ENCODE data around the gene ATP2C1. TPM values are rescaled to one million over a fixed set of nuclear protein-coding genes. Genes with fewer than 3 reads are reported as not detected.

ATP2C1 gene
- total RNA-seq, 4 donors from 2014 or later: 20.9 to 60.8 (median 44.6) TPM

GRCh38 chr3:131008326-131008725, 114.4 kb downstream of the ATP2C1 start:
- 100% methylated on average over 1 of the region's 1 CpG for WGBS, 2 donors (ENCODE audit: low coverage in 1 of 2)
- H3K4me3 ChIP-seq: no peak overlapping the region
- intact Hi-C loops (cut with DNase I; ENCODE audit: low total_unique reads) (no loop called here), in situ Hi-C loops (cut with MboI; ENCODE audit: low pct_ligation_motif_present in 1 of 4, low pct_unique_long_range_greater_than_20kb in 1 of 4, low sequenced_read_pairs in 3 of 4) (loop anchor here in 2 of 4 donors (25.0 kb wide), 1 partner anchor 246 kb away; no protein-coding TSS in a partner anchor)
- no peak overlapping the region for H3K27ac ChIP-seq
- no peaks in the 10 kb centered on the region for H3K9me3 ChIP-seq
- no peaks in the 10 kb centered on the region for H3K27me3 ChIP-seq
- no peaks in the 10 kb centered on the region for H3K4me1 ChIP-seq
- no peak for DNase-seq
- peaks cover 0 to 24% (median 2%) of the 10 kb centered on the region in 4 donors for H3K36me3 ChIP-seq
- TF ChIP-seq CTCF (IDR thresholded peaks at IDR 0.05): no peak
- TF ChIP-seq EP300 (IDR thresholded peaks at IDR 0.05; ENCODE audit: low read depth): no peak
- no peak for TF ChIP-seq POLR2AphosphoS5 (IDR thresholded peaks at IDR 0.05)
- no peak for TF ChIP-seq POLR2A (IDR thresholded peaks at IDR 0.05)

GRCh38 chr3:131009698-131010097, 115.8 kb downstream of the ATP2C1 start:
- intact Hi-C loops (cut with DNase I; ENCODE audit: low total_unique reads) (no loop called here), in situ Hi-C loops (cut with MboI; ENCODE audit: low pct_ligation_motif_present in 1 of 4, low pct_unique_long_range_greater_than_20kb in 1 of 4, low sequenced_read_pairs in 3 of 4) (loop anchor here in 2 of 4 donors (25.0 kb wide), 1 partner anchor 247 kb away; no protein-coding TSS in a partner anchor)
- Histone ChIP-seq H3K4me1 (no peaks in the 10 kb centered on the region), H3K9me3 (no peaks in the 10 kb centered on the region), H3K36me3 (peaks cover 0 to 36% (median 8%) of the 10 kb centered on the region in 4 donors), H3K4me3 (no peak overlapping the region), H3K27me3 (no peaks in the 10 kb centered on the region), H3K27ac (no peak overlapping the region)
- TF ChIP-seq POLR2AphosphoS5 (IDR thresholded peaks at IDR 0.05) (no peak), EP300 (IDR thresholded peaks at IDR 0.05; ENCODE audit: low read depth) (no peak), CTCF (IDR thresholded peaks at IDR 0.05) (no peak), POLR2A (IDR thresholded peaks at IDR 0.05) (no peak)
- WGBS, 2 donors (ENCODE audit: low coverage in 1 of 2): 50 to 88% methylated on average over 1 of the region's 1 CpG
- no peak for DNase-seq

- no peak for DNase-seq
- H3K9me3 ChIP-seq: no peaks in the 10 kb centered on the region
- H3K4me1 ChIP-seq: peaks cover 0 to 39% (median 7%) of the 10 kb centered on the region in 4 donors
- WGBS, 2 donors (ENCODE audit: low coverage in 1 of 2): 81 to 94% methylated on average over 2 to 3 of the region's 3 CpGs
- in situ Hi-C loops (cut with MboI; ENCODE audit: low pct_ligation_motif_present in 1 of 4, low pct_unique_long_range_greater_than_20kb in 1 of 4, low sequenced_read_pairs in 3 of 4): loop anchor here in 2 of 4 donors (25.0 kb wide), 1 partner anchor 257 kb away; no protein-coding TSS in a partner anchor
- TF ChIP-seq EP300 (IDR thresholded peaks at IDR 0.05; ENCODE audit: low read depth) (no peak), CTCF (IDR thresholded peaks at IDR 0.05) (no peak), POLR2A (IDR thresholded peaks at IDR 0.05) (no peak), POLR2AphosphoS5 (IDR thresholded peaks at IDR 0.05) (no peak)
- H3K27ac ChIP-seq: no peak overlapping the region
- no peaks in the 10 kb centered on the region for H3K27me3 ChIP-seq
- no peak overlapping the region for H3K4me3 ChIP-seq
- intact Hi-C loops (cut with DNase I; ENCODE audit: low total_unique reads): no loop called here
- peaks cover 0 to 18% (median 8%) of the 10 kb centered on the region in 4 donors for H3K36me3 ChIP-seq
These were observed 125.1 kb downstream of the ATP2C1 start for GRCh38 chr3:131018970-131019369.

DNA sequence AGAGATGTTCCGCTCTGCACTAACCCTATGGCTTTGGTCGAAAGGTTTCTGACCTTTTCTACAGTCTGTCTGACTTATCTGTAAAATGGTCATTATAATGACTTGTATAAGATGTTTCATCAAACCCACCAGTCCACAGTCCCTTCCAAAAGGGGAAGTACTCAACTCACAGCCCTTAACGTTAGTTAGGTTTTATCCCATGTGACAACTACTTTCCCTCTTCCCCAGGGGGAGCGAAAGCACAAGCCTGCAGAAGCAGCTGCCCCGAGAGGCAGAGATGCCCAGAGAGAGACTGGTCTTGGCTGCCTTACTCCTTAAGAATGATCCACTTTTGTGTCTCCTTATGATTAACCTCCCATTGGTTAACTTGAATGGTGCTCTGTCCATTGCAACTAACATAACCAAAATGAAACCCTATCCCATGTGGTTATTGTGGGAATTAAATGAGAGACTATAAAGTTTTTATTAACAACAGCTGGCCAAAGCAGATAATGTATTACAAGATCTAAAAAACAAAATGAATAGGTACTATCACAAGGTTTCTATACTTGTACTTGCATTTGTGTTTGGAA, 126.3 kb downstream of the ATP2C1 start:
- TF ChIP-seq POLR2AphosphoS5 (IDR thresholded peaks at IDR 0.05): no peak
- no peak for TF ChIP-seq CTCF (IDR thresholded peaks at IDR 0.05)
- TF ChIP-seq POLR2A (IDR thresholded peaks at IDR 0.05): no peak
- TF ChIP-seq EP300 (IDR thresholded peaks at IDR 0.05; ENCODE audit: low read depth): no peak
- peaks cover 0 to 8% (median 3%) of the 10 kb centered on the region in 4 donors for H3K36me3 ChIP-seq
- no peak overlapping the region for H3K27ac ChIP-seq
- 81 to 100% methylated on average over 2 to 5 of the region's 5 CpGs for WGBS, 2 donors (ENCODE audit: low coverage in 1 of 2)
- no peaks in the 10 kb centered on the region for H3K27me3 ChIP-seq
- H3K9me3 ChIP-seq: no peaks in the 10 kb centered on the region
- no peak overlapping the region for H3K4me3 ChIP-seq
- no peak for DNase-seq
- H3K4me1 ChIP-seq: peaks cover 1 to 50% (median 8%) of the 10 kb centered on the region in 4 donors
- intact Hi-C loops (cut with DNase I; ENCODE audit: low total_unique reads) (no loop called here), in situ Hi-C loops (cut with MboI; ENCODE audit: low pct_ligation_motif_present in 1 of 4, low pct_unique_long_range_greater_than_20kb in 1 of 4, low sequenced_read_pairs in 3 of 4) (loop anchor here in 2 of 4 donors (25.0 kb wide), 1 partner anchor 258 kb away; no protein-coding TSS in a partner anchor)
